Keratinocyte (primary cell): Measurements from ENCODE around the gene RNF207.

Experiments
- CTCF ChIP-seq, 3 experiments: IDR thresholded peaks in 1 of 3; conservative IDR thresholded peaks in 1 of 3; optimal IDR thresholded peaks in 1 of 3; 2 replicates in 2 of 3; 3 replicates in 1 of 3; pipeline versions ENCODE3 to v1.5.1; 2011; ENCODE audit warnings: low read length in 3 of 3, mild to moderate bottlenecking in 3 of 3, moderate library complexity in 2 of 3, control low read depth in 1 of 3, inconsistent platforms in 1 of 3; ENCODE audit not compliant: insufficient read depth in 2 of 3; ENCODE audit errors: extremely low read depth in 1 of 3
- EZH2 ChIP-seq: IDR thresholded peaks from one replicate; pipeline ENCODE4 v1.6.1; 2012; ENCODE audit warnings: inconsistent platforms, mild to moderate bottlenecking, low read length, moderate library complexity

- TF ChIP-seq EZH2 (no peak), CTCF (optimal IDR thresholded peaks at IDR 0.05 in 1 of 3, IDR thresholded peaks at IDR 0.05 in 1 of 3, conservative IDR thresholded peaks at IDR 0.05 in 1 of 3; ENCODE audit: extremely low read depth in 1 of 3, insufficient read depth in 2 of 3, low read length in 3 of 3) (no peak)
Observed at GRCh38 chr1:6184083-6184783, 21.7 kb upstream of the RNF207 start.
